Suppressor macrophage (primary cell): ENCODE measurements around the gene TAS2R39.
A peak's percentile ranks its signal among the peaks of the same experiment; 100 is the strongest.

Source experiments
- DNase-seq, 4 experiments: peaks; one replicate each; pipeline ENCODE4 v3.0.0-alpha.2; 2020 to 2022

The TAS2R39 gene

DNA sequence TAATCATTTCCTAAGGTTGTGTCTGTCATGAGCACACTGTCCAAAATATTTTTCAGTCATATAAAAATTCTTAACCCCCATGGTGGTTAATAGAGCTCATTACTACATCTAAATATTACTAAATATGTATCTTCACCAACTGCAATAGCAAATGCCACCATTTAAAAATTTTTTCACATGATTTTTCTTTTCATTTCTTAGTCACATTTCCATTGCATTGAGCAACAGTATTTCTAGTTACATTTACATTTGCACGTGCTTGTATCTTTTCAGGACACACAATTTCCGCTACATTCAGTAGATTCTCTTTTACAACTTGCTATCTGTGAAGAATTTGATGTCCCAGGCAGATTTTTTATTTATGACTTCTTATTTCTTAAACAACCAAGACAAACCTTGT is 33.5 kb downstream of the TAS2R39 start:
- DNase-seq: peak in 1 of 4 experiments; percentile 34

DNA sequence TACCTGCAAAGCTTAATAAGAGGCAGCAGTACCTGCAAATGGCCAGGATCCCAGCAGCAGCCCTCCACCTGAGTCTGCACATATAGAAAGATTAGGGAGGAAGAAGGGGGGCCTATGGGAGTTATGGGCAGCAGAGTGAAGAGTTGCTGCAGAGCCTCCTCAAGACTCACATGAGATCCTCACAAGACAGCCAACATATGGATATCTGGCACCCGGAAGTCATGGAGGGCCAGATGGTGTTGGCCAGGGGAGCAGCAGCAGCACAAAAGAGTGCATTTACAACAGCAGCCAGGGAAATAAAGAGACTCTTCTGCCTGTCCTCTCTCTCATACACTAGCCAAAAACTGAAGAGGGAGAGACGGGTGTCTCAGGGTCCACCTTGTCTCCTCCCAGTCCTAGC is 34.6 kb downstream of the TAS2R39 start:
- no peak for DNase-seq

DNA sequence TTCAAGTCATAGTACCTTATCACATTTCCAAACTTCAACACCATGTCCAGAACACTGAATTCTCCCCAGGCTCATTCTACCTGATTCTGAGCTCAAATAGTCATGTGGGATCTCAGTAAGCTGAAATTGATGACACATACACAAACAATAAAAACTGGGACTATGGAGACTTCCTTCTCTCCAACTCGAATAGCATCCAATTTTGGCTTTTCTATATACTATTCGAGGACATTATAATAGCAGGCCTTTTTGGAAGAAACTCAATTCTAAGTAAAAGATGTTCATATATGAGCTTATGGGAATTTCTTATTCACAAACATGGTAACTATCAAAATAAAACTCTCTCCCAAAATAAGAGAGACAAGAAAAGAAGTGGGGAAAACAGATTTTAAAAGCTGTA is 38.1 kb downstream of the TAS2R39 start:
- no peak for DNase-seq

DNA sequence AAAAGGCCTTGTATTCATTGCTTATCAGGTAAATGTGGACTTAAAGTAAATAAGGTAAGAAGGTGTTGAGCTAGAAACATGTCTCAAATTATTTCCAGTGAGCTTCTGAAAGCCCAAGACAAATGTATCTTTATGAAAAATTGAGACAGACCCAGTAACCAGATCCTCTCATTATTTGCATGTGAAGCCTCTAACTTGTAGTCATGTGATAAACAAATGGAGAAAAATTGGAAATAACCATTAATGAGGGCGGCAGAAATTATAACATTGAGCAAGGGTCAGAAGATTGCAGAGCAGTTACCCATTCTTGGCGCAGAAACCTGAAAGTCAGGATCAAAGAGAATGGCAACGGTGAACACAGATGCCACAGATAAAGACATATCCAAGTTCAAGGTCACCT is 38.5 kb downstream of the TAS2R39 start, which contains the start of gene TAS2R40:
Gene TAS2R40, plus strand, starts transcription at position 301 of the 400 bp plus-strand sequence. Its CDS starts 42 bp downstream, at position 343.
- DNase-seq: no peak

DNA sequence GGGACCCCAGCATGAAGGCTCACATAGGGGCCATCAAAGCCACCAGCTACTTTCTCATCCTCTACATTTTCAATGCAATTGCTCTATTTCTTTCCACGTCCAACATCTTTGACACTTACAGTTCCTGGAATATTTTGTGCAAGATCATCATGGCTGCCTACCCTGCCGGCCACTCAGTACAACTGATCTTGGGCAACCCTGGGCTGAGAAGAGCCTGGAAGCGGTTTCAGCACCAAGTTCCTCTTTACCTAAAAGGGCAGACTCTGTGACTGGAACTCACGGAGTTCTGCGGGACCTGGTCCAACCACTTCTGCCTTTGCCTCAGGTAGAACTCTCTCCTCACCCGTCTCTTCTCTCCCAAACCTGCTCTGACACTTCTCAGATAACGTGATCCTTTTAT is 39.6 kb downstream of the TAS2R39 start:
- DNase-seq: peak; percentile 81 to 90 (median 88)

DNA sequence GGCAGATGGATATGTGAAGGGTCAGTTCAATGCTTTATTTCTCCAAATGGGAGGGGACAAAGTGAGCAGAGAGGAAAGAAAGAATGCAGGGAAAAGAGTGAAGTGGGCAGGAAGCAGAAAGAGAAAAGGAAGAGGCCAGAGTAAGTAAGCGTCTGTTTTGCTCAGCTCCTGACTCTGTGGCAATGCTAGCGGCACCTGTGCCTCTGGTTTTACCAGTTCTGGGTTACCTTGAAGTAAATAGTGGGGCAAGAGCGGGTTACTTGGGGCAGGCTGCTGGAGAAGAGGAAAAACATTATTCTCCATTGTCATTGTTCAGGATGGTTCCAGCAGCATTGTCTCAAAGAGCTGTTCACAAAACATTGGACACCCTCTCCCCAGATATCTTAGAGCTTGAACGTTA is 40.6 kb downstream of the TAS2R39 start:
- DNase-seq: no peak

DNA sequence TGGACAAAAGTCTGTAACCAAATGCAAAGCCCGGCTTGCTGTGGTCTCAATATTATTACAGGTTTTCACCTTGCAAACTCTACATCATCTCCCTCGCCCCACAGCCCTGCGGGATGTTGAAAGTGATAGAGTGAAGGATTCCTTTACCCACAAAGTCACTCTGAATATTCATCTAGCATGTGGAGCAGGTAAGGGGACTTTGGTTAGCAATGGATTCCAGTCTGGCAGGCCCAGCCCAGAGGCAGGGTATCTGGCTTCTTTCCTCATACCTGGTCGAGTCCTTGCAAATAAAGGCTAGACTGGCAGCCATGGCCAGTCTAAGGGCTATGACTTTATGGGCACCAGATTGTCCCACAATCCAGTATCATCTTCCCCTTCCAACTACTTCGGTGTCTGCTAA is 41.8 kb downstream of the TAS2R39 start:
- no peak for DNase-seq

DNA sequence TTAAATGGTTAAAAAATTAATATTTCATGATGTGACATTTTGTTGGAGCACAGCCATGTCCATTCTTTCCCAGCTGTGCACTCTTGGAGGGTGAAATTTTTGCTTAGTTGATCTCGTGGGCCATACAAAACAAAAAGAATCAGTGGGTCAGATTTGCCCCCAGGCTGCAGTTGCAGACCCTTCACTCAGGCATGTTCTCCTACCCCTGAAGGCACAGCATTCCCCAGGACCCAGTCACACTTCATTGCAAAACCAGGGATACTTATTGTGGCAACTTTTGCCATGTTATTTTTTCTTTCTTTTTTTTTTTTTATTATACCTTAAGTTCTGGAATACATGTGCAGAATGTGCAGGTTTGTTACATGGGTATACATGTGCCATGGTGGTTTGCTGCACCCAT is 44.6 kb downstream of the TAS2R39 start:
- no peak for DNase-seq

DNA sequence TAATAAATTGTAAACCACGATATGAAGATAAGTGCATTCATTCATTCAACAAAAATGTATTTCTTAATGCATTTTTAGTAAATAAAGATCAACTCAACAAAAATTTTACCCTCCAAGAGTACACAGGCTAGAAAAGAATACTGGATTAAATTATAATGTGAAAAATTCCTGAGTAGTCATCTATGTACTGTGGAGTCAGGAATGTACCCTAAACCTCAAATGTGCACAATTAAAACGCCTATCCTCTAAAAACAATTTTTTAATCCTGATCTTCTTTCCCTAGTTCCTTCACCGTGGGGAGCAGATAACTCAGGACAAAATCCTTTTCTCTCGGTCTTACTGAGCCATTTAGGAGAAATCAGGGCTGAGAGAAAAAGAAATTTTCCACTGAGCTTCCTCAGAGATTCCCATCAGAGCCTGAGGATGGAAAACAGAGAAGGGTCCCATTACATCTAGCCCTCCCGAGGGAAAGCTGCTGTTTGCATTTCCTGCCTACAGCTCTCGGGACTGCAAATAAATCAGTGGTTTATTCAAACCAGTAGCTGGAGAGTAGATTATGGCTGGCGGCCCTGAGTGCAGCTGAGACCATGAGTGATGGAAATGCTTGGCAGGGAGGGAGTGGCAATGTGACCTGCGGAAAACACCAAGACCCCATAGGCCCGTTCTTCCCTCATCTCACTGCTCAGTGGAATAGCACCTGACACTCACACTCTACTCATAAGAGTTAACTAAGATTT is 46.0 kb downstream of the TAS2R39 start:
- DNase-seq: no peak

DNA sequence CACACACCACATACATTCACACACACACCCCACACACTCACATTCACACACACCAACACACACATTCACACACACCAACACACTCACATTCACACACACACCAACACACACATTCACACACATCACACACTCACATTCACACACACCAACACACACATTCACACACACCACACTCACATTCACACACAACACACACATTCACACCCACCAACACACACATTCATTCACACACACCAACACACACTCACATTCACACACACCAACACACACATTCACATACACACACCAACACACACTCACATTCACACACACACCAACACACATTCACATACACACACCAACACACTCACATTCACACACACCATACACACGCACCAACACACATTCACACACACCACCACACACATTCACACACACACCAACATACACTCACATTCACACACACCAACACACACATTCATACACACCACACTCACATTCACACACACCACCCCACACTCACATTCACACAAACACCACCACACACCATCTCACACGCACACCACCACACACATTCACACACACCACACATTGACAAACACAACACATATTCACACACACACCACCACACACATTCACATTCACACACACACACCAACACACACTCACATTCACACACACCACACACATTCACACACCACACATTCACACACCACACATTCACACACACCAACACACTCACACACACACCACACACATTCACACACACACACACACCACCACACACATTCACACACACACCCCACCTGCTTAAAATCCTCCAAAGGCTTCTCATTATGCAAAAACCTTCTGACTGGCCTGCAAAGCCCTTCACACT is 47.6 kb downstream of the TAS2R39 start:
- no peak for DNase-seq
